NCI-H69 (cell line): ENCODE data around the gene SECISBP2L.

Experiments used
- DNase-seq: peaks from one replicate; lab custom pipeline; 2025; lab: John Stamatoyannopoulos, UW

The SECISBP2L gene

DNA sequence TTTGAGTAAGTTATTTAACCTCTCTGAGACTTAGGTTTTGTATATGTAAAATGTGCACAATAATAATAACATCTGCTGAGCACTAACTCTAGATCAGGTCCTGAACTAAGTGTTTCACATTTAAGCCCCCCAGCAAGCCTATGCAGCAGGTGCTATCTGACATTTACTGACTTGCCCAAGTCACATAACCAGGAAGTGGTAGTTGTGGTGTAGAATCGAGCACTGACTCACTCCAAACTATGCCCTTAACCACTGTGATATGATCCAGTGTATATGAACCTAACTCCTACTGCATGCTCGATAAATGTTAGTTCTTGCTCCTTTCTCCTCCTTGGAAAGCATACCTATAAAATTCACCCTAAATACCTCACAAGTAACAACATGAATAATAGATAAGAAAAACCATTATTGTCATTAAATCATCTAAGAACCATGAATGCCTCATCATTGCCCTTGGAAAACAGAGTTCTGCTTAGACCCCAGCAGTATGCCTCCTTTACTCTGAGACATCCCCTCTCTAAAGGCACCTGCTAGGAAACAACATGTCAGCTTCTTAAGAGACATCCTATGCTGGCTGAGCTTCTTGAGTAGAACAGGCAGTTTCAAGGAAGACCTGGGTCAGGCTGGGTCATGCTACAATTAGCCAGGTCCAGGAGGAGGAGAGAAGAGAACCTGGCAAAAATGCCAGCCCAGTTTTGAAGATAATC lies 79.5 kb downstream of the SECISBP2L start:
- DNase-seq: no peak

DNA sequence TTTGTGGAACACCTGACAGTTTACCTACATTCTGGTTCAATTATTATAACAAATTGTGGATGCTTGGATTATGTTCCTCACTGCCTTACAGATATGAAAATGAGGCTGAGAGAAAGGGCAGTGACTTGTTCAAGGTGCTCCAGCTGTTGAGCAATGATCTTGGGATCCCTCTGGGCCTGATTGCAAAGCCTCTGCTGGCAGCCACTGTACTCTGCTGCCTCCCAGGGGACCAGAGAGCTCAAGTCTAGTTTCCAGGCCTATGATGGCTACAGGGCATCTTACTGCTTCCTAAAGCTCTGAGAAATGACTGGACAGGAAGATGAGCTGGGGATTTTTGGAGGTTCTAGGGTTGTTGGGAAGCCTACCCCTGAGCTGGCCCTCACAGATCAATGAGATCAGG lies 80.3 kb downstream of the SECISBP2L start:
- DNase-seq: peak; percentile 51

DNA sequence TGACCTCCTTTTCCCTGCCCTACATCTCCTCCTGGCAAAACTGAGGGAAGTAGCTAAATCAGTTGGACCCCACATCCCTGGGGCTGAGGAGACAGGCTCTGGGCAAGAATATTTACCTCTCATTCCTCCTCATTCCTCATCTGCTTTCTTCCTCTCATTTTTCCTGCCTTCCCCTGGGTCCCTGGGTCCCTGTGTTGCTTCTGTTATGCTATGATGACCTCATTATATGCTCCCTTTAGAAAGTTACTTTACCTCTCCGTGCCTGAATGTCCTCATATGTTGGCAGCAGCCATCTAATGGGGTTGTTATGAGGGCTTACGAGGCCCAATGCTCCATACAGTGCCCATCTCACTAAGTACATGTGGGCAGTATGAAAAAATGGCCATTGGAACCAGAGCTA lies 81.3 kb downstream of the SECISBP2L start:
- no peak for DNase-seq

DNA sequence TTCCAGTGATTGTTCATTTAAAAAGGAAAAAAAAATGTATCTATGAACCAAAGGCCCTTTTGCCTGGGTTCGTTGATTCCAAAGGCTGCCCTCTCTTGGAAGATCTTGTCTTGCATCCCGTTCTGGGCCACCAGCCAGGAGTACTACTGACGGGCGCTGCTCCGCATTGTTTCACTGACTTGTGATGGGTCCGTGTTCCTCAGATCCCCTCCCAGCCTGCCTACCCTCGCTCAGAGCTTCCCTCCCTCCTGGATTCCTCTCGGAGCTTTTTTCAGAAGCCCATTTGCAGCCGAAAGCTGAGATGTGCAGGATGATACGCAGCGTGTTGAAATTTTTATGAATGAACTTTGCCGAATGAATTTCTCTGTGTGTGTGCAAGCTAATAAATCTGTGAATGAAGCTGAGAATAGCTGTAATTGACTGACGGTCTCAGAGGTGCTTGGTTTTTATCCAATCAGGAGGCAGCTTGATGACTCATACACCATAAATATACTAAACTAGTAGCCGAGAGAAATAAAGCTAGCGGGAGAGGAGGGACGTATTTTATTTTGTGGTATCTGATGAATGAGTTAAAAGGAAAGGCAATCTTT lies 82.6 kb downstream of the SECISBP2L start, which contains the start of gene SHC4:
TSS of gene SHC4 (minus strand) at position 396 of the 590 bp plus-strand sequence. CDS start 904 bp downstream, outside the sequence.
- peak; percentile 85 for DNase-seq

DNA sequence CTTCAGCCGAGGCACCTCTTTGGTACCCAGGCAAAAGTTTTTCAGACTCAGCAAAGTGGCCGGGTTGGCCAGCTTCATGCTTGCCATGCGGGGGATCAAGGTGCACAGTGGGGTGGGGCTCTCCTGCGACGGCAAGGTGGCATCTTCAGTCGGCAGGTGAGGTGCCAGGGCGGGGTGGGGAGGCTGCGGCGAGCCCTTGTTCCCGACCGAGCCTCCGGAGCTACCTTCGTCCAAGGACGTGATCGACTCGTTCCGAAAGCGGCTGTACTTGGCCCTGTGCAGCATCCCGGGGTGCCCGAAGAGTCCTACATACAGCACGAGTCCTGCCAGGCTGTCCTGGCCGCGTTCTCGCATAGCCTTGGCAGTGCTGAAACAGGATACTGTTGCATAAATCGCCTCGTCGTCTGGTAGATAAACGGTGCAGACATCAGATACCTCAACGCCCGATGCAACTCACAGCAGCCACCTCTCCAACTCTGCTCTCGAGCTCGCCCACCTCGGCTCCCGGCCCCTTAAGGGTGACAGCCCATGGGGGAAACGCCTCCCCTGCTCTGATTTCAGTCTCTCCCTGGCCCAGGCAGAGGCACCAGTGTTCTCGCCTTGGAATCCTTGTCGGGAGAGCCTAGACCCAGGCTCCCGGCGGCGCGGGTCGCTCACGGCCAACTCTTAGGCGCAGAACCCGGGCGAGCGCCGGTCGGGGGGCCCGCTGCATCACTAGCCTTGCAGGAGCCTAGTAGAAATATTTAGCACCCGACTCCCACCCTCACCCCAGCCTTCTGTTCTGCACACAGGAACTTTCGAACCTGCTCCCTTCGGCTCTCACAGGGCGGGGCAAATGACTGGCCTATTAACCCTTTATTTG lies 83.4 kb downstream of the SECISBP2L start:
- DNase-seq: peak; percentile 60

DNA sequence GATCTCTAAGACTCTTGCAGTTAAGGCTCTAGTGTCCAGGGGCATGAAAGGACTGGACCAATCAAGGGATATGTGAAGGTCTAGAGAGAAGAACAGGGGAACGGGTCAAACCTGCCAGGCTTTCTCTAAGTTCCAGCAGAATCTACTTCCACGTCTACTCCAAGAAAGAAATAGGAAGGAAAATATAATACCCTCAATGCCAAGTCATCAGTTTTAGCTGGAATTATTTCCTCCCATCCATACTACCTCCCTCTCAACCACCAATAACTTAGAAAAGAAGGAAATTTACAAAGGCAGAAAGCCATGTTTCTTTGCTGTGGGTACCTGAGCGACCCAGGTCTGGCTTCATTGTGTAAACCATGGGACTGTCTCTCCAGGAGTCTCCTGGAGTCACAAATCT lies 90.3 kb downstream of the SECISBP2L start:
- no peak for DNase-seq

DNA sequence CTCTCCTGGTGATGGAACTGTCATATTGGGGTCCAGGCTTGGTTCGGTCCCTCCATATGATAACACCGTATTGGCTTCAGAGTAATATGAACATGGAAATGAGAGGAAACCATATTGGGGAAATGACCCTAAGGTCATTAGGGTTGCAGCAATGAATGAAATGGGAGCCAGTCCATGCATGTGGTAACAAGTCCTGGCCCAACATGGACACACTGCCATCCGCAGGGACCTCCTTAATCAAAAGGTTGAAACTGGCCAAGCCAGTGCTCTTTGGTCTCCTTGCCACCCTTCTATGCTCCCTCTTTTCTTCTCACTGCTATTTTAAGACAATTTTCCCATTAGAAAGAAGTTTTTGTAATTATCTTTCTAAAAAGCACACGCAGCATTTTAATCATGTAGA lies 90.9 kb downstream of the SECISBP2L start:
- no peak for DNase-seq

DNA sequence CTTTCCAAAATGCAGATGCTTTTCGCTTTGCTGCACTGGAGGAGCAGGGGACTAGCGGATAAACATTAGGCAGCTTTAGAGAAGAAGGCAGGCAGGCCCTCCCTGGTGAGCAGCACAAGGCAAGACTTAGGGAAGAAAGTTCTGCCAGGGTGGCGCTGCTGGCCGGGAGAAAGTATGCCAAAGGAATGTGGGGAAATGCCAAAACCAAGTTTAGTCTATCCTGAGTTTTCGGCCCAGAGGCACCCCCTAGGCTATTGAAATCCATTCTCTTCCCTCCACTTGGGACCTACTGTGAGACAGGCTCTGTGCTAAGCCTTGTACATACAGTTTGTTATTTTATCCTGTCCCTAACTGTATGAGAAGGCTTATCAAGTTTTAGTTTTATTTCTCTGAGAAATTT lies 91.7 kb downstream of the SECISBP2L start:
- DNase-seq: no peak

DNA sequence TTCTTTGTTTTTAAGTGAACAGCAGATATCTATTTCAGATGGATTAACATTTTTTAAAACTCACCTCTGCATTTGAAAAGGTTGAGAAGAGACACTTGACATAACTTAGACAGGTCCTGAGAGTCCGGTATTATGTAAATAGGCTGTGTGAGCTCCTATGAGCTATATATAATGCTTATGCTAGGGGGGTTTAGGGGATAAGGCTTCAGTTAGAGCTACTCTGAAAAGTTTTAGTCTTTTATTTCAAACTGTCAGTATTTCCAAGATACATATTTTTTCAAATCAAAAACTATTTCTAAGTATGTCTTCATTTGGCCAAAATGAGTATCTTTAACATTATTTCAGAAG lies 99.4 kb downstream of the SECISBP2L start:
- no peak for DNase-seq

DNA sequence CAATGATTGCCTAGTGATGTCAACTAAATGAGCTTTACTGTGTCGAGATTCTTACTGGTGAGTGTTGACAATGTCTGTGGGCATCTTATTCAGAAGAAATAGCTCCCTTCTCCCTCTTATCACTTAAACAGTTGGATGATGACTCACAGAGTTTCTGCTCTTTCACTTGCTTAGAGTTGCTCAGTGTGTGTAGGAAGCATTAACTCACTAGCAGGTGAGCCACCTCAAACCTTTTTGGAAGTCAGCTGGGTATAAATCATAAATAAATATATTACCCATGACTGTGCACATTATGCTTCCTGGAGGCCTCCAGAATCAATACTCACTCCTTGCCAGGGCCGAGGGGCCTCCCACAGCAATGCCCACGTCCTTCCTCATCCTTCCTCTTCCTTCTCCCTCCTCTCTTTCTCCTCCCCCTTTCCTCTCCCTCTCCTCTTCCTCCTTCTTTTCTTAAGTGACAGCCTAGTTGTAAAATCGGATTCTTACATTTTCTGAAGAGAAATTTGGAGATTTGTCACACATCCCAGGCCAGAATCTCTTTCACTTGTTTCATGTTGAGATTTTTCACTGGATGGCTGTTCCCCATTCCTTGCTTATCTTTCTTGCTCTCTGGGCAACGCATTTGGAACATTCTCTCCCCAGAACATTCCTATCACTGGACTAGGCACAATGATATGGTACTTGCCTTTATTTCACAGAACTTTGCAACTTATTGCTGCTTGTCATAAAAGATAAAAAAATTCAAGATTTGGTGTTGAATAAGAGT lies 100.0 kb downstream of the SECISBP2L start:
- DNase-seq: no peak

DNA sequence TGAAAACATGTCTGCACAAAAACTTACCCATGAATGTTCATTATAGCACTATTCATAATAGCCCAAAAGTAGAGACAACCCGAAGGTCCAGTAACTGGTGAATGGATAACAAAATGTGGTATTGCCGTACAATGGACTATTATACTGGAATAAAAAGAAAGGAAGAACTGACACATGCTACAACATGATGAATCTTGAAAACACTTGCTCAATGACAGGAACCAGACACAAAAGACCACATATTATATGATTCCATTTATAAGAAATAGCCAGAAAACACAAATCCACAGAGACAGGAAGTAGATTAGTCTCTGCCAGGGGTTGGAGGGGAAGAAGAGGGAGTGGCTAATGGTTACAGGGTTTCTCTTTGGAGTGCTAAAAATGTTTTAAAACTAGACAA lies 100.9 kb downstream of the SECISBP2L start:
- no peak for DNase-seq

DNA sequence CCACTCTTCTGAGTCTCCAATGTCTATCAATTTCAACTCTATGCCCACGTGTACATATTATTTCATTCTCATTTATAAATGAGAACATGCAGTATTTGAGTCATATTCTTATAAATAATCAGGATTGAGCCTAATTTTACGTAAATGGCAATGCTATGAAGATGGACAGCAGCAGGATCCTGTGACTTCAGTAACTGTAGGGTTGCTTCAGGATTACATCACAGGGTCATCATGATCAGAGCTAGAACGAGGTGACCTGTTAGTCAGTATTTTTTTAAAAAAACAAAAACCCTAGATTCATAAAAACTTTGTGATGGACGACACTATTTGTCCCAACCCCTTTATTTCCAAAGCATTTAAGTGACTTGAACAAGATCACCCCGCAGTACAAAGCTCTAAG lies 104.3 kb downstream of the SECISBP2L start:
- no peak for DNase-seq

DNA sequence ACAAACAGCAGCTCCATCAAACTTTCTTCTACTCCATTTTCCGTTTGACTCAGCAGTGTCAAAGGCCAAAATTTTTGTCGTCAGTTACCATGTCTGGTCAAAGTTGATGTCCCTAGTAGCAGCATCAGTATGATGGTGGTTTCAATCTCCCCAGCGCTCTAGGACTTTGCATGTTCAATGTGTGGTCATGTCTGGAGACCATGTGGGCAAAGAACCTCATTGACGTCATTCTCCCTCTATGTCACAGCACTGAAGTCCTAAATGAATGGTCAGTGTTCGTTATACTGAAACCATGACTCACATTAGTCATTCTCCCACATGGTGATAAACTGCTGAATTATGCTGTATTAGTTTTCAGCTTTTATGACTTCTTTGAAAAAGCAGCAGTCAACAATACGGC lies 105.7 kb downstream of the SECISBP2L start:
- peak; percentile 14 for DNase-seq

DNA sequence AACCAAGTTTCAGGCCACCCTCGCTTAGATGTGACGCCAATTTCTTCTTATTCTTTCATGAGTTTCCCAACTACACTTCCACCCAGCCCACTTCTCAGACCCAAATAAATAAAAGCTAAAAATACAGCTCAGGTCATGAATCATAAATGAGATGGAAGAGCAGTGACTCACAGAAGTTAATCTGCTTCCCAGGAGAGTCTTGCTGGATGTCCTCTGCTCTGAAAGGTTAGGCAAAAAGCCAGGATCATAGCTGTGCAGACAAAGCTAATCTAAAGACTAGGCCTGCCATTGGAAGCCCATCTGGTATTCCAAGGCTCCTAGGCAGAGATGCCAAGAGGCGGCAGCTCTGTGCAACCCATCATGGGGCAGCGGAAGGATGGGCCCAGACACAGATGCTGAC lies 106.6 kb downstream of the SECISBP2L start:
- peak; percentile 63 for DNase-seq
